Ishikawa (cell line): ENCODE measurements around the gene ZFP69.

Experiments
- FOXM1 ChIP-seq: IDR thresholded peaks from 2 replicates; pipeline ENCODE4 v1.6.1; 2012; ENCODE audit warnings: low read depth, borderline replicate concordance
- MAX ChIP-seq: IDR thresholded peaks from 2 replicates; pipeline ENCODE4 v1.6.1; 2012
- NFIC ChIP-seq: IDR thresholded peaks from 2 replicates; pipeline ENCODE4 v1.6.1; 2012
- REST ChIP-seq: IDR thresholded peaks from 2 replicates; pipeline ENCODE4 v1.6.1; 2012; ENCODE audit warnings: low read depth, mild to moderate bottlenecking
- TAF1 ChIP-seq: IDR thresholded peaks from 2 replicates; pipeline ENCODE4 v1.6.1; 2012; ENCODE audit warnings: low read depth, mild to moderate bottlenecking
- TCF12 ChIP-seq: IDR thresholded peaks from 2 replicates; pipeline ENCODE4 v1.6.1; 2012; ENCODE audit warnings: low read depth
- TEAD4 ChIP-seq: IDR thresholded peaks from 2 replicates; pipeline ENCODE4 v1.6.1; 2012
- ZBTB7A ChIP-seq: IDR thresholded peaks from 2 replicates; pipeline ENCODE4 v1.6.1; 2012; ENCODE audit warnings: low read depth

The ZFP69 gene

GRCh38 chr1:40535732-40536131, 58.6 kb downstream of the ZFP69 start:
- no peak for TF ChIP-seq ZBTB7A
- no peak for TF ChIP-seq FOXM1
- no peak for TF ChIP-seq TCF12
- no peak for TF ChIP-seq TEAD4
- TF ChIP-seq REST, result no peak
- no peak for TF ChIP-seq NFIC
- no peak for TF ChIP-seq TAF1

GRCh38 chr1:40539338-40539737, 62.2 kb downstream of the ZFP69 start:
- TF ChIP-seq MAX (no peak), TEAD4 (no peak)
